Measurements from ENCODE around the gene FLNB.

GRCh38 chr3:57973715-57974477, 34.3 kb upstream of the FLNB start:
- TF ChIP-seq SIN3A (conservative IDR thresholded peaks at IDR 0.05 in 1 of 2, IDR thresholded peaks at IDR 0.05 in 1 of 2; ENCODE audit: low read depth in 1 of 2, low read length in 2 of 2) = no peak
- no peak for TF ChIP-seq HDAC2 (IDR thresholded peaks at IDR 0.05; ENCODE audit: borderline replicate concordance in 1 of 2, low read depth in 2 of 2, low read length in 2 of 2)
- TF ChIP-seq RAD21 (IDR thresholded peaks at IDR 0.05 in 1 of 2, conservative IDR thresholded peaks at IDR 0.05 in 1 of 2; ENCODE audit: low read depth in 2 of 2, low read length in 2 of 2) = no peak
- TF ChIP-seq SUZ12 (IDR thresholded peaks at IDR 0.05; ENCODE audit: low read length) = no peak
- no peak for TF ChIP-seq GABPA (IDR thresholded peaks at IDR 0.05; ENCODE audit: borderline replicate concordance, insufficient read depth, low read length)
- TF ChIP-seq ATF3 (IDR thresholded peaks at IDR 0.05; ENCODE audit: insufficient read depth, low read depth, low read length) = no peak
- no peak for TF ChIP-seq CHD2 (IDR thresholded peaks at IDR 0.05; ENCODE audit: low read length)
